Activated CD4-positive, alpha-beta T cell treated with anti-CD3 and anti-CD28 coated beads, Interleukin-2, amount 50 U/mL, for 1 hour (primary cell): ENCODE results near the gene GTF2H3.

Experiments
- DNase-seq: peaks from one replicate; pipeline ENCODE4 v3.0.0-alpha.2; 2020

GTF2H3 gene

DNA sequence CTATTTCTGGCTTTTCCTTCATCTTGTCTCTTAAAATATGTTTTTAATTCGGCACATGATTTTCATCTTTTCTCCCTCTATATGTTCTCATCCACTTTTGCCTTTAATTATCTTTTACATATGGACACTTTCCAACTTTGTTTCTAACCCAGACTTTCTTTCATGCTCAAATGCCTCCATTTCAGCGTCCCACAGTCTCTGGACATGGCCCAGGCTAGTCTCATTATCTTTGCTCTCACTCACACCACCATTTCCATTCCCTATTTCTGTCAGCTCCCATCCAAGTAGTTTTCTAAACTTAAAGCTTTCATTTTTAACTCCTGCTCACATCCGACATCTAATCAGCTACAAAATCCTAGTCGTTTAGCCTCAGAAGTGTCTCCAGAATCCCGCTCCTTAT lies 14.8 kb downstream of the GTF2H3 start:
- DNase-seq: no peak

DNA sequence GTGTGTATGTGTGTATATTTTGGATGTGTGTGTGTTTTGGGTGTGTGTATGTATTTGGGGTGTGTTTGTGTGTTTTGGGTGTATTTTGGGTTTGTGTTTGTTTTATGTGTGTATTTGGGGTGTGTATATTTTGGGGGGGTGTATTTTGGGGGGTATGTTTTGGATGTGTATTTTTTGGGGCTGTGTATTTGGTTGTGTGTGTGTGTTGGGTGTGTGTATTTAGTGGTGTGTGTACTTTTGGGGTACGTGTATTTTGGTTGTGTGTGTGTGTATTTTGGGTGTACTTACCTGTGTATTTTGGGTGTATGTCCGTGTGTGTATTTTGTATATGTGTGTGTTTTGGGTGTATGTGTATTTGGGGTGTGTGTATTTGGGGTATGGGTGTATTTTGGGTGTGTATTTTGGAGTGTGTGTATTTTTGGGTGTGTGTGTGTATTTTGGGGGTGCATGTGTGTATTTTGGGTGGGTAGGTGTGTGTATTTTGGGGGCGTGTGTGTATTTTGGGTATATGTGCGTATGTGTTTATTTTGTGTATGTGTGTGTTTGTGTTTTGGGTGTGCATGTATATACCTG lies 20.6 kb downstream of the GTF2H3 start:
- DNase-seq: no peak

DNA sequence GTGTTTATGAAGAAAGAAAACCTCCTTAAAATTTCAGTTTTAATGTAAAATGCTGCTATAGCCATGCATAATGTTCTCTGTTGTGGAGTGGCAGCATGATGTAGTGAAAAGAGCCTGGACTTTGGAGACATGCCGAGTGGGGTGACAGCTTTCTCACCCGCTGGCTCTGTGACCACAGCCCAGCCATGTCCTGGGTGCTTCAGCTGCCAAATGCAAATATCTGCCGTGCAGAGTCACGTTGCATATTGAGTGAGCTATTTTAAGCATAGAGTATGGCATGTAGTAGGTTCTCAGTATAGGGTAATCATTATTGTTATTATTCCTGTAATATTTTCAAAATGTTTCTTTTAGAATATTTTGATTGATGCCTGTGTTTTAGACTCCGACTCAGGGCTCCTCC lies 21.8 kb downstream of the GTF2H3 start:
- no peak for DNase-seq

DNA sequence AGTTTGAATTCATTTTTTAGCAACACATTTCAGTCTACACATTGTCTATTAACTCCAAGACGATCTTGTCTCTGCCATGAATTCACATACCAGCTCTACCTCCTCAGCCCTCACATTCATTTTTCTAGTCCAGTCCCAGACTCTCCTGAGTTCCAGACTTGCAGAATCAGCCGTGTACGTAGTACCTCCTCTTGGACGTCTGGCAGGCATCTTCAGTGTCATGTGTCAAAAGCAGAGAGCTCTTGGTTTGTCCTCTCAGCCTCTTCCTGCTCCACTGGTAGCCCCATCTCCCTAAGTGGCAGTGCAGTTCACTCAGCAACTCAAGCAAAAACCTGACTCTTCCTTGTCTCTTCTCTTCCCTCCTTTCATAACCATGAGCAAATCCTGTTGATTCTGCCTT lies 22.8 kb downstream of the GTF2H3 start:
- no peak for DNase-seq

DNA sequence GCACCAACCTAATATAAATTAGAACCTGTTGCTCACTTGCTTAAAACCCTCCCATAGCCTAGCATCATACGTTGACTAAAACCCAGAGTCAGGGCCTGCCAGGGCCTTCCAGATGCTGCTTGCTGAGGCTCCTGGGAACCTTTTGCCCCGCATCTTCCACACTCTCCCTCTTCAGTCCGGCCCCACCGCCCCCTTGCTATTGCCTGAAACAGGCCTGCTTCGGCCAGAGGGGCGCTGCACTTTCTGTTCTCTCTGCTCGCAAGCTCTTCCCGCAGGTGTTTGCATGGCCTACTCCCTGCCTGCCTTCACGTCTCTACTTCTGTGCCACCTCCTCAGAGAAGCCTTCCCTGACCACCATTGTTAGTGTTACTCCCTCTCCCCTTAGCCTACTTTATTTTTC lies 23.6 kb downstream of the GTF2H3 start:
- DNase-seq: no peak

DNA sequence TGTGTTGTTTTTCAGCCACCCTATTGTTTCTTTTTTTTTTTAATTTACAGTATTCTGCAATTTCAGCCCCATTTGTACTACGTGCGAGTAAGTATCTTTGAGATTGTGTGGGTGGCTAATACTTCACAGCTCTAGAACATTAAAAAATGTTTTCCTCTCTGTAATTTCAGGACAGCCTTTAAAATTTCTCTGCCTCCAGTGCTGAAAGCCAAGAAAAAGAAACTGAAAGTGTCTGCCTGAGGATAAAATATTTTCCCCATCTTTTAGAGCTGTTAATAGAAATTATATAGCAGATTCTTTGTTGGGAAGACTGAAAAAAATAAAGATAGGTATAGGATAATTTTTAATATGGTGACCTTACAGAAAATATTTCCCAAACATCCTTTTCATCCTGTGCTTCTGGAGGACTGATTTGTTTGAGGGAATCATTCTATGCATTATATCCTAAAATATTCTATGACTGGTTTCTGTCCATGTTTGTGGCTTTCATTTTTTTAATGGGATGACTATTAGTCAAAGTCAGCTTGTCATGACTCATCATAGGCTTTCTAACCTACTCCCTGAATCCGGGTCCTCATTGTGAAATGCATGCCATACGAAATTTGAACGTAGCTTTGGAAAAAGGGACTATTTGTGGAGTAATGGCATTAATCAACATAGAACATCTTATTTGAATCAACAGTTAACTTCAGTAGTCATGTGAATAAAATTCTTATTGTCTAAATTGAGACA lies 26.5 kb downstream of the GTF2H3 start:
- no peak for DNase-seq

DNA sequence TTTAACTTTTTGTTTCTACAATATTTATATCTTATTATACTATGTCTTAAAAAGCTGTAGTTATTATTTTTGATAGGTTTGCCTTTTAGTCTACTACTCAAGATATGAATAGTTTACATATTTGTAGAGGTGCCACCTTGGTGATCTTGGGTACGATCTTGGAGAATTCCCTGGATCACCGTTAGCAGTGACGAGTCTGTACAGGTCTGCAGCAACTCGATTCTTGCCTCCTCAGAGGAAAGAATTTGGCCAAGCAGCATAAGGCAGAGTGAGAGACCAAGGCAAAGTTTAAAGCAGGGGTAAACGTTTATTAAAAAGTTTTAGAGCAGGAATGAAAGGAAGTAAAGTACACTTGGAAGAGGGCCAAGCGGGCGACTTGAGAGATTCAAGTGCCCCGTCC lies 34.1 kb downstream of the GTF2H3 start:
- DNase-seq: no peak

DNA sequence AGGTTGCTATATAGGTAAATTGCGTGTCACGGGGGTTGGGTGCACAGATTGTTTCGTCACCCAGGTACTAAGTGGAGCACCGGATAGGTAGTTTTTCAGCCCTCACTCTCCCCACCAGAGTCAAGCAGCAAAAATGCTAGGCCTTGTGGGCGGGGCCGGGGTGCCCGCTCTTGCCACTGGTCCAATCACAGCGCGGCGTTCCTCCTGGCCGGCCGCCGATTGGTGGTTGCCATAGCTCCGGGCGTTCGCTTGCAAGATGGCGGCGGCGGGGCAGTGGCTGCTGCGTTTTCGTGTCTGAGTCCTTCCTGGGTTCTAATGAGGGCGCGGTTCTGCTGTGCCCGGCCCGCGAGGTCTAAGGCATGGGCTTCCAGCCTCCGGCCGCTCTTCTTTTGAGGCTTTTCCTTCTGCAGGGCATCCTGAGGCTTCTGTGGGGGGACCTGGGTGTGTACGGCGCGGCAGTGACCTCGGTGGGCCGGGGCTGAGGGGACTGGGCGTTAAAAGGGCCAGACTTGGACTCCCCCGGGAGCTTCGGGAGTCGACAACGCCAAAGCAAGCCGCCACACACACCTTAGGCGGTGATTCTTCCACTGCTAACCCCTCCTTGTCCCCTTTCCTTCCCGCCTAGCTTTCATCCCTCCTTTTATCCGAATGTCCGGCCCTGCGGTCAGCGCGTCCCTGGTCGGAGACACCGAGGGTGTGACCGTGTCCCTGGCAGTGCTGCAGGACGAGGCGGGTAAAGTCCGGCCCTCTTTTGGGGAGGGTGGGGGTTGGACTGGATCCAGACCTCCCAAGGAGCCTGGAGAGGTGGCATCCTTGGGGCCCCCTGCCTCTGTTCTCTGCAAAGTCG lies 37.5 kb downstream of the GTF2H3 start, which contains the start of gene TCTN2:
Gene TCTN2, plus strand, starts transcription at position 232 of the 847 bp plus-strand sequence. Its CDS starts 128 bp downstream, at position 360.
- peak; percentile 93 for DNase-seq

DNA sequence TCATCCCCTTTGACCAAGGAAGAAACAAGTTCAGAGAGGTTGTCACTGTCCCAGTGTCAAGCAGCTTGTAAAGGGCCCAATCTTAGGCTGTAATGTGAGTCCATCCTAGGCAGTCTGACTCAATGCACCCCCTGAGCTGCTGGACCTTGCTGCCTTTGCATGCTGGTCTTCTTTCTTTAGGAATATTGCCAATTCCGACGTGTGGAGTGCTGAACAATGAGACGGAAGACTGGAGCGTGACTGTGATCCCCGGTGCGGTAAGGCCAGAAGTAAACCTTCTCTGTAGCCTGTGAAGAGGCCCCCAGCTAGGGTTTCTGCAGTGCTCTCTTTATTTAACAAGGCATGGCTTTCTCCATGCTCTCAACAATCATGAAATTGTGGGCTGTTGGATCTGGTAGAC lies 38.2 kb downstream of the GTF2H3 start:
- DNase-seq: no peak

DNA sequence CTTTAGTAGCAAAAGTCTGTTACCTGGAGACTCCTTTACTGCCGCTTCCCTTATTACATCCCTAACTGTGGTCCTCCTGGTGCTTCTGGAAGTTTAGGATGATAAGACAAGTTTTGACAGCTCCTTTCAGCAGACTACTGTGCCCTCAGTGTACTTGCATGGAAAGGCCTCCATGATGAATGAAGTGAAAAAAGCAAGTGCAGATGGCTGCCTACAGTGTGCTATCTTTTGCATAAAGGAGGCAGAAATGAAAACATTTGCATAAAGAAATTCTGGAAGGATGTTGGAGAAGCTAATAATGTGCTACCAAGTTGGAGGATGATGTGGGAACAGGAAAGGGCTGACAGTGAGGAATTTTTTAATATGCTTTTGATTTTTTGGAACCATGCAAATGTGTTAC lies 41.8 kb downstream of the GTF2H3 start:
- no peak for DNase-seq

DNA sequence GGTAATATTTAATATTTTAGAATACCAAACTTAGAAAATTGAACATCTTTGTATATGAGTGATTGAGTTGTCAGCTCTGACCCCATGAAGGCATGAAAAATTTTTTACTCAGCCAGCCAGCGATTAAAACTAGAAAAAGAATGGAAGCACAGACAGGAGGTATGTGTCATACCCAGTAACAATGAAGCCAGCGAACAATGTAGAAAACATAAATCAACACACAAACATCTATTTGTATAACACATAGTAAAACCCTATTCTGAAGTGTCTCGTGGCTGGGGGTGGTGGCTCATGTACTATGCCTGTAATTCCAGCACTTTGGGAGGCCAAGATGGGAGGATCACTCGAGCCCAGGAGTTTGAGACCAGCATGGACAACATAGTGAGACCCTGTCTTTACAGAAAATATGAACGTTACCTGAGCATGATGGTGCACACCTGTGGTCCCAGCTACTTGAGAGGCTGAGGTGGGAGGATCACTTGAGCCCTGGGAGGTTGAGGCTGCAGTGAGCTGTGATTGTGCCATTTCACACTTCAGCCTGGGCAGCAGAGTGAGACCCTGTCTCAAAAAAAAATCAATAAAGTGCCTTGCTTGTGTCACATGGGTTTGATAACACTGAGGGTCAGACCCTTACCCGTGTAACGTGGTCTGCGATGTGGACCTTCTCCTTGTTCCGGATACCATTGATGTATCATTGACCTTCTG lies 43.1 kb downstream of the GTF2H3 start:
- DNase-seq: no peak

DNA sequence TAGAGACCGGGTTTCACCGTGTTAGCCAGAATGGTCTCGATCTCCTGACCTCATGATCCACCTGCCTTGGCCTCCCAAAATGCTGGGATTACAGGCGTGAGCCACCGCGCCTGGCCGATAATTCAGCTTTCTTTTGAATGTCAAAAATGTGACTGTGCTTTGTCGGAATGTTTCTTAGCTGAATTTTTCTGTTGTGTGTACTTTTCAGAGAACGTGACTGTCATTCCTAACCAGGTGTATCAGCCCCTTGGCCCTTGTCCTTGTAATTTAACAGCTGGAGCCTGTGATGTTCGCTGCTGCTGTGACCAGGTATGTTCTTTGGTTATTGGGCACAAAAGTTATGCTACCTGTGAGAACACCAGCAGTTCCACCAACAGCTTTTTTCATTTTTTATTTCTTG lies 45.4 kb downstream of the GTF2H3 start:
- DNase-seq: no peak

DNA sequence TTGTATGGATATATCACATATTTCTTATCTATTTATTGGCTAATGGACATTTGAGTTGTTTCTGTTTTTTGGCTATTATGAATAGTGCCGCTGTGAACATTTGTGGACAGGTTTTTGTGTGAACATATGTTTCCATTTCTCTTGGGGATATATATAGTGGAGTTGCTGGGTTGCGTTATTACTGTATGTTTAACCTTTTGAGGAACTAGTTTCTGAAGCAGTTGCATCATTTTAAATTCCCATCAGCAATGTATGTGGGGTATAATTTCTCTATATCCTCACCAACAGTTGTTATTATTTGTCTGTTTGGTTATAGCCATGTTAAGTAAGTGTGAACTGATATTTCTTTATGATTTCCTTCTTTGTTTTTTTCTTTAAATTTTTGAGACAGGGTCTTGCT lies 48.0 kb downstream of the GTF2H3 start:
- DNase-seq: no peak

DNA sequence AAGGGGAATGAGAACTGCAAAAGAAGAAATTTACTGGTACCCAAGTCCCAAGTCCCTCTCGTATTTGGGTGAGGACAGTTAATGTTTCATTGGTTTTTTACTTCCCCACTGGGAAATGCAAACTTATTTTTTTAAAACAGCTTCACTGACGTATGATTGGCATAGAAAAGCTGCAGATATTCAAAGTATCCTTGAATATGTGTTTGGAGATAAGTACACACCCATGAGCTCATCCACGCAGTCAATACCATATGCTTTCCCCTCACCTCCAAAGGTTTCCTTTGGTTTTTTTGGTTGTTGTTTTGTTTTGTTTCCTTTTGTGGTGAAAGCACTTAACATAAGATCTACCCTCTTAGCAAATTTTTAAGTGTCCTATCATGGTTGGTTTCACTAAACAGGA lies 50.3 kb downstream of the GTF2H3 start:
- DNase-seq: no peak

DNA sequence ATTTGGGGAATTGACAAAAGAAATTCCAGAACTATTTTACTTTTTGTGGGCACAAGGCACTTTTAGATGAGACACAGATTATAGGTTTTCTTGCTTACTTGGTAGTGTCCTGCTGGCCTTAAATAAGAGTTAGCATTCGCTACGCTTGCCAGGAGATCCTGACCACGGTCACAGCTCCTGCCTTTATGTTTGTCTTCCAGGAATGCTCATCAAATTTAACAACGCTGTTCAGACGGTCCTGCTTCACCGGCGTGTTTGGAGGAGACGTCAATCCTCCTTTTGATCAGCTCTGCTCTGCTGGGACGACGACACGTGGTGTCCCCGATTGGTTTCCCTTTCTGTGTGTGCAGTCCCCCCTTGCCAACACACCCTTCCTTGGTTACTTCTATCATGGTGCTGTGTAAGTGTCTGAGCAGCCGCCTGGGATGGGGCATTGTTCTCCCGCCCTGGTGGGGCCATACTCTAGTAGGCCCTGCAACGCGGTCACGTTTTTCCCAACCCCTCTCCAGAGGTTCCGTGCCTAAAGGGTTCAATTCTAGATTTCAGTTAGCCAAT lies 53.1 kb downstream of the GTF2H3 start:
- no peak for DNase-seq

DNA sequence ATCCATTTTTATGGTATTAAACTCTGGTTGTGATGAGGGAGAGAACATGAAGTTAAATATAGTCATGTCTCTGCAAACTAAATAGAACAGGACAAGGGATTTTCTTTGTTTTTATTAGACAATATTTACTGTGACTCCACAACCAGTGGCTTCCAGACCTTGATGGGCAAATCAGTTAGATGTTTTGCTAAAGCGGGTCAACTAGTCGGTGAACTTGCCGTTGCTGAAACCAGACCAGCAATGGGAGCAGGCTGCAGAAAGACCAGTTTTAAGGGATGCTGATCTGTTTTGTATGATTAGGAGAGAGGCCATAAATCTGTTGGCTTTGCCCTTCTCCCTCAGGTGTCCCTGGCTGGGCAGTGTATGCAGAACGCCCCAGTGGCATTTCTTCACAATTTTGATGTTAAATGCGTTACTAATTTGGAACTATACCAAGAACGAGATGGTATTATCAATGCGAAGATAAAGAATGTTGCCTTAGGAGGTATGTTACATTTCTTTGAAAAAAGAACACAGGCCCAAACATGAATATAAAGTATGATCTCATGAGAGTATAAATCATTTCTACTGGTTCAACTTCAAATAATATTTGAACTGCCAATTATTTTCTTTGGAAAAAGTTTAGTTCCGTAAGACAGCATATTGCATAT lies 56.7 kb downstream of the GTF2H3 start:
- DNase-seq: no peak

DNA sequence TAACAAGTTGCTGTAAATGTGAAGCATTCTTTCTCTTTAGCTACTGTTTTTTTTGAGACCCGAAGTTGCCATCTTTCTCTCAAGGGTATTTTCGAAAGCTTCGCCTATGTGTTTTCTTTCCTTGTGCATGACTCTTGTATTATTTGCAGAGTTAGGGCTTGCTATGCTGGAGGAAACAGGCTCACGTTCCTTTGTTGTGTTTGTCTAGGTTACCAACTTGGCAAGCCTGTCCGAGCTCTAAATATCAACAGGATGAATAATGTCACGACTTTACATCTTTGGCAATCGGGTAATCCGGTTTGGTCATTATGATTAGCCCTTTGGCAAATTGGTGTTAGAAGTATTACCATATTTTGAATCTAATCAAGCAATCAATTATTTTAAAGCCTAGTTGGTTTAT lies 62.6 kb downstream of the GTF2H3 start:
- DNase-seq: no peak

DNA sequence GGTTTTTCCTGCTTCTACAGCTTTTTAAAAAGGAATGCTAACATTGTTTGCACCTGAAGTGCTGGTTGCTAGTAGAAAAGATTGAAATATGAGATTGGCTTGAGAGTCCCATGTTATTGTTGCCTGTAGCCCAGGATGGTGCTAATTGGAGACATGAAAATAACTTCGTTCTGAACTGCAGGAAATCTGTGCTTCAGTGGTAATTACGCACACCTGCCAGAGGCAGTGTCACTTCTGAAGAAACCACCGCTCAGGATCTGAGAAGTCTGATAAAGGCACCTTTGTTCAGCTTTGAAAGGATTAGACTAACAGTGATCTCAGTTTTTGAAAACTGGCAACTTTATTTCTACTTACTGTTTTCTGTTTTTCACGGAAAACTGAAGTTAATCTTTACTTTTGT lies 63.0 kb downstream of the GTF2H3 start:
- no peak for DNase-seq

DNA sequence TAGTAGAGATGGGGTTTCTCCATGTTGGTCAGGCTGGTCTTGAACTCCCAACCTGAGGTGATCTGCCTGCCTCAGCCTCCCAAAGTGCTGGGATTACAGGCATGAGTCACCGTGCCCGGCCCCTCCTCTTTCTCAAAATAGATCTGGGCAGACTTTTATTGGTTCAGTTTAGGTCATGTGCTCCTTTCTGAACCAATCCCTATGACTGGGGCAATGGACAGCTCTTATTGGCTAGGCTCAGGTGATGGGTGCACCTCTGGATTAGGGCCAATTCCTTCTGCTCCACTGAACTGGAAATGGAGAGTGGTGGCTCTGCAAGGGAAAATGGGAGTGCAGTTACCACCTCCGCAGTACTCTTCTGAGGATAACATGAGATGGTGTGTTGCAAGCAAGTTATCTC lies 72.3 kb downstream of the GTF2H3 start:
- no peak for DNase-seq

DNA sequence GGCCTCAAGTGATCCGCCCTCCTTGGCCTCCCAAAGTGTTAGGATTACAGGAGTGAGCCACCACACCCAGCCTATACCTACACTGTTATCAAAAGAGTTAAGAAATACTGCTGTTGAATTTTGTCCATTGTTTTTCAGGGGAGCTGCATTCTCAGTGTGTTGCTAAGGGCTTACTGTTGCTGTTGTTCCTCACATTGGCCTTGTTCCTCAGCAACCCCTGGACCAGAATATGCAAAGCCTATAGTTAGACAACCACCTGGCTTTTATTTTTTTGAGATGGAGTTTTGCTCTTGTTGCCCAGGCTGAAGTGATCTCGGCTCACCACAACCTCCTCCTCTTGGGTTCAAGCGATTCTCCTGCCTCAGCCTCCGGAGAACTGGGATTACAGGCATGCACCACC lies 73.8 kb downstream of the GTF2H3 start:
- DNase-seq: no peak
